ENCODE results near the gene GSTT4. TPM values are rescaled to one million over a fixed set of nuclear protein-coding genes. Genes with fewer than 3 reads are reported as not detected.

Gene GSTT4
- total and polyA plus RNA-seq, 9 of the 15 experiments (the other 6 are each of a cell fraction or from before 2014, with no cell fraction given): not detected

GRCh38 chr22:24010018-24010391 lies 4.8 kb upstream of the GSTT4 start:
- no peak overlapping the region for H3K4me3 ChIP-seq
- peak; percentile 48 for FAIRE-seq
- no peaks in the 10 kb centered on the region for H3K27me3 ChIP-seq (ENCODE audit: control insufficient read depth in 2 of 2, insufficient read depth in 2 of 2, low read length in 2 of 2)
- H3K4me2 ChIP-seq (ENCODE audit: insufficient read depth, low read length): no peak overlapping the region; the same call in 1 of the 2 replicates
- TF ChIP-seq C11orf30 (IDR thresholded peaks at IDR 0.05; ENCODE audit: low read depth): 0 out of 2 replicates have a peak, but pooled peaks have one; percentile 23
- peak; percentile 16; the same call in 1 of the 2 replicates for TF ChIP-seq NFE2 (IDR thresholded peaks at IDR 0.05; ENCODE audit: low read depth)
- TF ChIP-seq, protein P1, sequence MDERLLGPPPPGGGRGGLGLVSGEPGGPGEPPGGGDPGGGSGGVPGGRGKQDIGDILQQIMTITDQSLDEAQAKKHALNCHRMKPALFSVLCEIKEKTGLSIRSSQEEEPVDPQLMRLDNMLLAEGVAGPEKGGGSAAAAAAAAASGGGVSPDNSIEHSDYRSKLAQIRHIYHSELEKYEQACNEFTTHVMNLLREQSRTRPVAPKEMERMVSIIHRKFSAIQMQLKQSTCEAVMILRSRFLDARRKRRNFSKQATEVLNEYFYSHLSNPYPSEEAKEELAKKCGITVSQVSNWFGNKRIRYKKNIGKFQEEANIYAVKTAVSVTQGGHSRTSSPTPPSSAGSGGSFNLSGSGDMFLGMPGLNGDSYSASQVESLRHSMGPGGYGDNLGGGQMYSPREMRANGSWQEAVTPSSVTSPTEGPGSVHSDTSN (CRISPR knock-in tag; IDR thresholded peaks at IDR 0.05; ENCODE audit: low read depth): no peak
- TF ChIP-seq, protein P1 (tag; conservative IDR thresholded peaks at IDR 0.05; ENCODE audit: low read depth): no peak
- TF ChIP-seq ZNF316 (IDR thresholded peaks at IDR 0.05): peak; percentile 48; the same call in 1 of the 2 replicates
- peak overlapping the region; percentile 92 for H2AFZ ChIP-seq (ENCODE audit: low read depth, low read length)
- peaks cover 39% of the 10 kb centered on the region for H3K79me2 ChIP-seq (ENCODE audit: control insufficient read depth, insufficient read depth, low read length)
- BruUV-seq (replicated peaks): no TSS peak
- H3K27ac ChIP-seq (ENCODE audit: extremely low read depth, low read depth, low read length): no peak overlapping the region; the same call in 2 of the 3 replicates
- POLR2A ChIA-PET: no interaction called here
- intact Hi-C loops (cut with micrococcal nuclease) (no loop called here), in situ Hi-C loops (cut with MboI) (no loop called here)
- no peak for DNase-seq (ENCODE audit: extremely low read depth in 1 of 4, low spot score in 3 of 4)
- no peaks in the 10 kb centered on the region for H4K20me1 ChIP-seq (replicated peaks; ENCODE audit: control insufficient read depth, insufficient read depth, low read length)
- WGBS (ENCODE audit: insufficient coverage, low coverage, missing lambda C conversion rate): 23% methylated on average over 2 of the region's 2 CpGs
- H3K9me3 ChIP-seq (replicated peaks; ENCODE audit: control insufficient read depth, insufficient read depth, low read depth, low read length): peaks cover 3% of the 10 kb centered on the region; the same call in 1 of the 2 replicates
- H3K9me1 ChIP-seq (ENCODE audit: control insufficient read depth, insufficient read depth, low read length): no peaks in the 10 kb centered on the region
- H3K36me3 ChIP-seq (ENCODE audit: control insufficient read depth, insufficient read depth, low read length): peaks cover 5% of the 10 kb centered on the region; the same call in 1 of the 3 replicates
- H3K4me1 ChIP-seq (replicated peaks in 1 of 2; ENCODE audit: control insufficient read depth in 2 of 2, insufficient read depth in 2 of 2, low read length in 2 of 2): peaks cover 18 to 23% of the 10 kb centered on the region in 2 experiments; a peak in 4 of 5 replicates
- CTCF ChIA-PET (ENCODE audit: low intra/inter-chr PET ratio): no interaction called here
- H3K9ac ChIP-seq (ENCODE audit: insufficient read depth in 1 of 2, low read depth in 2 of 2, low read length in 2 of 2): no peak overlapping the region
- ATAC-seq: no peak

All from K562 (cell line).